ENCODE measurements around the gene PRDM1.

DNA sequence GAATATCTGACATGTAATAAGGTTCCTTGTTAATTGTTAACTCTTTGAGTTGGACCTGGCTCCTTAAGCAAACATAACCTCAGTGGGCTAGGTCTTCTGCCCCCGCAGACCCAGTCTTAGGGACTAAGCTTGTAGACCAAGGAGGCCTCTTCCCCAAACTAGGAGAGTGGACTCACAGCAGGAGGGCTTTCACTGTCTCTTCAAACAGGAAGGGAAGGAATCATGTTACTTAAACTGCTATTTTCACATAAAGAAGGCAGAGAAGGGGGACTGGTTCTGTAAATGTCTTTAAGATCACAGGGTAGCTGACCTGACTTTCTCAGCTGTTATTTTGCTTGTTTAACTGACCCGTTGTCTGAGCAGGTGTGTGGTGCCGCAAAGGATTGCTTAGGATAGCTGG is 34.9 kb upstream of the PRDM1 start:
- TF ChIP-seq, protein P1, sequence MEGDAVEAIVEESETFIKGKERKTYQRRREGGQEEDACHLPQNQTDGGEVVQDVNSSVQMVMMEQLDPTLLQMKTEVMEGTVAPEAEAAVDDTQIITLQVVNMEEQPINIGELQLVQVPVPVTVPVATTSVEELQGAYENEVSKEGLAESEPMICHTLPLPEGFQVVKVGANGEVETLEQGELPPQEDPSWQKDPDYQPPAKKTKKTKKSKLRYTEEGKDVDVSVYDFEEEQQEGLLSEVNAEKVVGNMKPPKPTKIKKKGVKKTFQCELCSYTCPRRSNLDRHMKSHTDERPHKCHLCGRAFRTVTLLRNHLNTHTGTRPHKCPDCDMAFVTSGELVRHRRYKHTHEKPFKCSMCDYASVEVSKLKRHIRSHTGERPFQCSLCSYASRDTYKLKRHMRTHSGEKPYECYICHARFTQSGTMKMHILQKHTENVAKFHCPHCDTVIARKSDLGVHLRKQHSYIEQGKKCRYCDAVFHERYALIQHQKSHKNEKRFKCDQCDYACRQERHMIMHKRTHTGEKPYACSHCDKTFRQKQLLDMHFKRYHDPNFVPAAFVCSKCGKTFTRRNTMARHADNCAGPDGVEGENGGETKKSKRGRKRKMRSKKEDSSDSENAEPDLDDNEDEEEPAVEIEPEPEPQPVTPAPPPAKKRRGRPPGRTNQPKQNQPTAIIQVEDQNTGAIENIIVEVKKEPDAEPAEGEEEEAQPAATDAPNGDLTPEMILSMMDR (IDR thresholded peaks at IDR 0.05; ENCODE audit: borderline replicate concordance, extremely low read depth, low read length, poor library complexity, severe bottlenecking): no peak
- no peak for TF ChIP-seq EZH2 (IDR thresholded peaks at IDR 0.05; ENCODE audit: borderline replicate concordance, low read depth, low read length, severe bottlenecking)

Data from DND-41 (cell line).